22Rv1 (cell line): ENCODE data around the gene RRN3.
"Not testable (repeated sequence)": the region's sequence is repeated elsewhere in the genome, so short reads cannot be mapped to it uniquely, and the experiment has no call there.

Source experiments
- CTCF ChIP-seq: fragments of 450-650 bp; IDR thresholded peaks from 2 replicates; pipeline ENCODE4 v1.5.1; 2017; ENCODE audit warnings: mild to moderate bottlenecking
- ZFX ChIP-seq: fragments of 450-650 bp; IDR thresholded peaks from 2 replicates; pipeline ENCODE4 v1.6.1; 2017; ENCODE audit warnings: antibody characterized with exemption, borderline replicate concordance

GRCh38 chr16:15096583-15096972, 2.5 kb upstream of the RRN3 start:
- not testable (repeated sequence) for TF ChIP-seq CTCF, ZFX
